Lung microvascular endothelial cell (primary cell): ENCODE results near the gene PPP6R1. TPM values are rescaled to one million over a fixed set of nuclear protein-coding genes. Genes with fewer than 3 reads are reported as not detected.

Source experiments
- DNase-seq, 2 donors: peaks; one replicate each; pipeline versions ENCODE4 v3.0.0 to v3.0.0-alpha.2; 2010; ENCODE audit warnings: low read depth in 2 of 2
- total RNA-seq: library from RNA; depleted of rRNA; stranded (reverse); fragments of >200 nt; gene quantifications from 2 replicates; pipeline ENCODE4 v1.2.1, GENCODE V29; 2014

The PPP6R1 gene
- total RNA-seq, 1 donor from 2014 or later, result 24.8 TPM

DNA sequence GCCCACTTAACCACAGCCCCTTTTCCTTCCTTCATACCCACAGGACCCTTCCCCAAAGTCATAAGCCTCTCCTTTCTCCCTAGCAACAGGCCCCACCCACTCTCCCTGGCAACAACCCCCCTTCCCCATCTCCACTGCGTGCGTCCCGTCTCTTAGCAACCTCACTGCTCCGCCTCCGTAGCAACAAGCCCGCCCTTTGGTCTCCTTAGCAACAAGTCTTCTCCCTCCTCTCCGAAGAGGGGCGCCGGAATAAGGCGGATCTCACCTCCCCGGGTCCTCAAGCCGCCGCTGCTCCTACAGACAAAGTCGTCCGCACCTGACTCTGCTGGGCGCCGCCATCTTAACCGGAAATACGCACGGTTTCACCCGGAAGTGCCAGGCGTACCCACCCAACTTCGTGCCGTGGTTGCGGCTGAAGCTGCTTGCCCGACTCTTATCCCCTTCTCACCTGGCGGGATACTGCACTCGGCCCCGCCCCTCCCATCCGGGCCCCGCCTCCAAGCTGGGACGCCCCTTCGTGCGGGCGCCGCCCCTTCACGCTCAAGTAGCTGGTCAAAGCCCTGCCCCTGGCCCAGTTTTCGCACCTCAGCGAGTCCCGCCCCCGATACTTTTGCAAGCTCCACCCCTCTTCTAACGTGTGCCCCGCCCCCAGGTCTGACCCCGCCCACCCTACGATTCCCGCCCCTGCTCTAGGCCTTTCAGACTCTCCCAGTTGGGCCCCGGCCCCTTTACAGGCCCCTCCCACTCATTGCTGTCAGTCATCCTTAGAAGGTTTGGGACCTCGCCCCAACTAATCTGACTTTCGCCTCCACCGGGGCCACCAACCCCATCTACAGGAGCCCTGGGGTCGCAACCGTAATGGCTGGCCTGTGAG, 21.2 kb upstream of the PPP6R1 start, which contains the start of gene HSPBP1:
Gene HSPBP1 (minus strand): TSS at position 341 of the 874 bp plus-strand sequence. CDS start 502 bp downstream, outside the sequence.
- peak; percentile 87 to 94 for DNase-seq

- DNase-seq, result no peak
Observed at GRCh38 chr19:55279340-55279739, 20.5 kb upstream of the PPP6R1 start.

DNA sequence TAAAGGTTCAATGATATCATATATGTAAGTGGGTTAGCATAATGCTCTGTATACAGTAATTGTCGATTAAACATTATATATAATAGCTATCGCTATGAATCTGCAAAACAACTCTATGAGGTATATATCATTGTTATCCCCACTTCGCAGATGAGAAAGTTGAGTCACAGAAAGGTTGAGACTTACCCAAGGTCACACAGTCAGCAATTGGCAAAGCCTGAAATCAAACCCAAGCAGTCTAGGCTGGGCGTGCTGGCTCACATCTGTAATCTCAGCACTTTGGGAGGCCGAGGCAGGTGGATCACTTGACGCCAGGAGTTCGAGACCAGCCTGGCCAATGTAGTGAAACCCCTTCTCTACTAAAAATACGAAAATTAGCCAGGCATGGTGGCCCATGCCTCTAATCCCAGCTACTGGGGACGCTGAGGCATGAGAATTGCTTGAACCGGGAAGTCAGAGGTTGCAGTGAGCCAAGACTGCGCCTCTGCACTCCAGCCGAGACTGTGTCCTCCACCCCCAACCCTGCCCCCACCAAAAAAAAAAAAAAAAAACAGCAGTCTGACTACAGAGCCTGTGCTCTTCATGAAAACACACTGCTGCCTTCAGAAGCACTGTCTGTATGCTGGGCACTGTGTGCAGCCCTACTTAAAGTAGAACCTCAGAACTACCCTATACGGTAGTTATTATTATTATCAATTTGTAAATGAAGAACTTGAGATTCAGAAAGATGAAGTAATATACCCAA, 19.7 kb upstream of the PPP6R1 start:
- DNase-seq, result no peak

- DNase-seq, result no peak
Observed at GRCh38 chr19:55277494-55277893, 18.7 kb upstream of the PPP6R1 start.

DNA sequence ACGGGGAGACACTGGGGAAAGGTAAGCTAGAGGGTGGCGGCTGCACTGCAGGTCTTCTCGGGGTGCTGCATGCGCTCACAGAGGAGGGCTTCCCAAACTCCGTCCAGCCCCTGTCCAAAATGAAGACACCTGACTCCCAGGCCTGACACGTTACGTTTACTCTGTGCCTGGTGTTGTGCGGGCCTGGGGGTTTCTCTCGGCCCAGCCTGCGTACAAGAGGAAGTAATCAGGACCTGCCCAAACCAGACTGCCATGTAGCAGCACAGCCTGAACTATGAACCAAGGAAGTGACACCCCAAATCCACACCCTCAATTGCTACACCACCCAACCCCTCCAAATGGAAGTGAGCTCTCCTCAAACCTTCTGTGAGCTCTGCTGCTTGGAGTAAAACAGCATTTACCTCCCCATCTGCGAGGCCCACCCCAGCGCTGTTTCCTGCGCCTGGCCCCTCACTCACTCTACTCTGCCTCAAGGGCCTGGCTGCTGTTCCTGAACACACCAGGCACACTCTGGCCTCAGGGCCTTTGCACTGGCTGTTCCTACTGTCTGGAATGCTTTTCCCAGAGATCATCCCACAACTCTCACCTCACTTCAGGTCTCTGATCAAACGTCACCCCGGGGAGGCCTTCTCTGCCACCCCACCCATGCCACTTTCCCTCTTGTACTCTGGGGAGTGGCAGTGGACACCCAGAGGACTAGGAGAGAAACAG, 18.1 kb upstream of the PPP6R1 start:
- DNase-seq, result no peak

- DNase-seq, result no peak
Observed at GRCh38 chr19:55275851-55276719, 17.3 kb upstream of the PPP6R1 start.

DNA sequence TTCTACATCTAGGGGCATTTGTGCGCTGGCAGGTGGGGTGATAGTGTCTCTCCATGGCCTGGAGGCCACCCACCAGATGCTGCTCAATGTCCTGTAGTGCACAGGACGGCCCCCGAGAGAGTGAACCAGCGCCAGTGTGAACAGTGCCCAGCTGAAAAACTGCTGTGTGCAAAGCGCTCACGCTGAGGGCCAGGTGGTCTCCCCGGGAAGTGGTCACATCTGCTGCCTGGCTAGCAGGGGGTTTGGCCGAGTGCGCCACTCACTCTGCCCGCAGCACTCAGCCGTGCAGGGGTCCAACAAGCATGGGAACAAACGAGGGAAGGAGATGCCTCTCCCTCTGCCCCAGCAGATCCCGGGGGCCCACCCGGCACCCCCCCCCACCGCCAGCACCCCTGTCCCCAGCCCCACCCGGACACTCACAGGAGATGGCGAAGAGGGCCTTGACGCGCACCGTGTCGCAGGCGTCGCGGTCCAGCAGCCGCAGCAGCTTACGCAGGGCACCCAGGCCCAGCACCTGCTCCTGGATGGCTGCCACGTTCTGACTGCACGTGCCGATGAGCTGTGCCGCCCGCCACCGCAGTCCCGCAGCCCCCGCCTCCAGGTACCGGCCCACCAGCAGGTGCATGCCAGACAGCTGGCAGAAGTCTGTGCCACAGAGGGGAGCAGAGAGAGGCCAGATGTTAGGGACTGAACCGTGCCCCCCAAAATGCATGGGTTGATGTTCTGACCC, 15.3 kb upstream of the PPP6R1 start:
- no peak for DNase-seq

GRCh38 chr19:55272142-55272541, 13.3 kb upstream of the PPP6R1 start:
- DNase-seq, result no peak

- DNase-seq, result no peak
Observed at GRCh38 chr19:55270172-55270942, 11.5 kb upstream of the PPP6R1 start.

DNA sequence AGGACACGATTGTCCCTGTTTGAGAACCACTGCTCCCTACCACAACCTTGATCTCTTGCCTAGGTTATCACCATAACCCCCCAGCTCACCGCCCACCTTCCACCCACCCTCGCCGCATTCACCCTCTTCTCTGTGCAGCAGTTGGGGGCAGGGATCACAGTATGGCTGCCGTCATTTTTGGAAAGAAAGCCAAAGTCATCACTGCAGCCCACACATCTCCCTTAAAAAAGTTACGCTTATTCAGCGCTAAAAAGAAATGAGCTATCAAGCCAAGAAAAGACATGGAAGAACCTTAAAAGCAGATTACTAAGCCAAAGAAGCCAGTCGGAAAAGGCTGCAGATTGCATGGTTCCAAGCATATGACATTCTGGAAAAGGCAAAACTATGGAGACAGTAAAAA, 10.5 kb upstream of the PPP6R1 start:
- no peak for DNase-seq

GRCh38 chr19:55266840-55267239, 8.0 kb upstream of the PPP6R1 start:
- DNase-seq, result no peak

DNA sequence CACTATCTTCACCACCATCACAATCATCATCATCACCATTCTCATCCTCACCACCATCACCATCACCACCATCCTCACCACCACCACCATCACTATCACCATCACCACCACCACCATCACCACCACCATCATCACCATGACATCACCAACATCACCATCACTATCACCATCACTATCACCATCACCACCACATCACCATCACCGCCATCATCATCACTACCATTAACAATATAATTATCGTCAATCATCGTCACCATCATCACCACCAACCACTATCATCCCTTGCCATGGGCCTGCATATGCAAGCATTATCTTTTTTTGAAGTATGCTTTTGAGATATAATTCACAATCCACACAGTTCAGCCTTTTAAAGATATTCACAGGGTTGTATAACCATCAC, 7.6 kb upstream of the PPP6R1 start:
- DNase-seq, result no peak

GRCh38 chr19:55265723-55266386, 7.0 kb upstream of the PPP6R1 start:
- no peak for DNase-seq

DNA sequence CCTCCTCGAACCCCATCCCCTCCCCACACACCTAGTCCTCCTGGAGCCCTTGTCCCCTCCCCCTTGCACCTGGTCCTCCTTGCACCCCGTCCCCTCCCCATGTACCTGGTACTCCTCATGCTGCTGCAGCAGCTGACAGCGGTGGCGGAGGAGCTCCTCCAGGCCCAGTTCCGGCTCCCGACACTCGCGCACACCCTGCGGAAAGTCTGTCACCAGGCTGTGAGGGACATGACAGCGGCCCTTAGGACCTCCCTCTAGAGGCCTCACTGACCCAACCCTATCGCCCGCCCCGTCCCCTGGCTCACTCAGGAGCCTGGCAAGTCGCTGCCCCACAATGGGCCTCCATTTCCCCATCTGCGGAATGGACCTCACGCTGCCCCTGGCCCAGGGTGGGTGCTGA, 6.4 kb upstream of the PPP6R1 start:
- no peak for DNase-seq

DNA sequence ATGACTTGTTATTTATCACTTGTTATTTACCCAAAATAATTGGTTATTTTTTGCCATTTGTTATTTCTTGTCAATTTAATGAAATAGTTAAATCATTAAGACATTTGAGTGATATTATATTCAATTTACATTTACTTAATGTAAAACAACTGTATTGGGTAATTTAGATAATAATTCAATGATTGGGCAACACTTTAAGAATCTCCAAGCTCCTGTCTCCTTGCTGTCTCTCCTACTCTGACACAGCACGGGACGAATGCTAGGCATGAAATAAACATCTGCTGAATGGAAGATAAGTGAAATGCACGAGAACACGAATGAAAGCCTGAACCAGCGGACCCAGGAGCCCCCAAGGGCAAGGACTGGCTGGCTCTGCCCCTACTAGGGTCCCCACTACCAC, 5.7 kb upstream of the PPP6R1 start:
- no peak for DNase-seq

- no peak for DNase-seq
Observed at GRCh38 chr19:55262359-55262758, 3.5 kb upstream of the PPP6R1 start.

- no peak for DNase-seq
Observed at GRCh38 chr19:55261671-55262126, 2.9 kb upstream of the PPP6R1 start.

DNA sequence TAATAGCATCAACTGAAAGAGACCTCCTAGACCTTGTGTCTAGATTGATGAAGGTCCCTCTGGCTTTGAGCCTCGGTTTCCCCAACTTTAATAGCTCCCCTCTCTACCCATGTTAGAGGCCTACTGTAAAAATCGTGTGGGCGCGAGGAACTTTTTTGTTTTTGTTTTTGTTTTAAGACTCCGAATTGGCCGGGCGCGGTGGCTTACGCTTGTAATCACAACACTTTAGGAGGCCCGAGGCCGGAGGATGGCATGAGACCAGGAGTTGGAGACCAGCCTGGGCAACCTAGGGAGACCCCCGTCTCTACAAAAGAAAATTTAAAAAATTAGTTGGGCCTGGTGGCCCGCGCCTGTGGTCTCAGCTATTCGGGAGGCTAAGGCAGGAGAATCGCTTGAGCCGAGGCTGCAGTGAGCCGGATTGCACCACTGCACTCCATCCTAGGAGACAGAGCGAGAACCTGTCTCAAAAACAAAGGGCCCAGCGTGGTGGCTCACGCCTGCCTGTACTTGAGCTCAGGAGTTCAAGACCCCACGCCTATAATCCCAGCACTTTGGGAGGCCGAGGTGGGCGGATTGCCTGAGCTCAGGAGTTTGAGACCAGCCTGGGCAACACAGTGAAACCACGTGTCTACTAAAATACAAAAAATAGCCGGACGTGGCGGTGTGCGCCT, 858 bp upstream of the PPP6R1 start:
- no peak for DNase-seq
